Body of pancreas (tissue), 4 donors: Measurements from ENCODE around the gene CKM. TPM values are rescaled to one million over a fixed set of nuclear protein-coding genes. Genes with fewer than 3 reads are reported as not detected.

Source experiments
- ATAC-seq: fragments of 150-250 bp; one replicate; pipeline ENCODE4 v1.9.1; 2016
- DNase-seq, 4 donors: peaks; one replicate each; pipeline ENCODE4 v3.0.0-alpha.2; 2019
- H3K27ac ChIP-seq, 4 donors: fragments of 200-600 bp; sonication (generic); 1 replicate in 3 of 4; 2 replicates in 1 of 4; pipeline versions ENCODE4 v1.5.1 to v1.6.1; 2016 to 2019; ENCODE audit warnings: mild to moderate bottlenecking in 1 of 4, mixed read lengths in 1 of 4, moderate library complexity in 1 of 4
- H3K27me3 ChIP-seq, 2 donors: fragments of 200-600 bp; sonication (generic); one replicate each; pipeline ENCODE4 v1.6.0; 2016; ENCODE audit warnings: mild to moderate bottlenecking in 1 of 2
- H3K36me3 ChIP-seq, 2 donors: fragments of 200-600 bp; sonication (generic); replicated peaks in 1 of 2; 2 replicates each; pipeline ENCODE4 v1.5.1; 2016; ENCODE audit warnings: low read depth in 2 of 2; ENCODE audit not compliant: insufficient read depth in 1 of 2
- H3K4me1 ChIP-seq: fragments of 200-600 bp; sonication (generic); one replicate; pipeline ENCODE4 v1.6.0; 2016
- H3K4me3 ChIP-seq, 2 donors: fragments of 200-600 bp; sonication (generic); 1 replicate in 1 of 2; 2 replicates in 1 of 2; pipeline ENCODE4 v1.5.1; 2016 to 2019
- H3K9me3 ChIP-seq, 3 donors: fragments of 200-600 bp; sonication (generic); 1 replicate in 2 of 3; 2 replicates in 1 of 3; pipeline ENCODE4 v1.5.1; 2016
- CTCF ChIP-seq, 7 experiments: fragments of 450-650 bp in 4 of 7; fragments of 200-600 bp in 3 of 7; sonication (generic) in 3 of 7; IDR thresholded peaks; one replicate each; pipeline ENCODE4 v1.5.1; 2016 to 2019; ENCODE audit warnings: antibody characterized with exemption in 7 of 7
- POLR2A ChIP-seq, 3 donors: fragments of 450-650 bp; IDR thresholded peaks; one replicate each; pipeline ENCODE4 v1.6.1; 2016; ENCODE audit warnings: antibody characterized with exemption in 3 of 3, mild to moderate bottlenecking in 2 of 3
- WGBS, 2 donors: methylation state at CpG; one replicate each; pipeline ENCODE4 v1.1.5; 2017; 5-methylcytosine and 5-hydroxymethylcytosine counted together
- intact Hi-C: fragments of 100-400 bp; cut with DNase I; formaldehyde crosslinking; loops from one replicate; pipeline ENCODE4 v1.15.1; 2023
- total RNA-seq, 2 donors: library from RNA; depleted of rRNA; stranded (reverse); fragments of >200 nt; gene quantifications; one replicate each; pipeline ENCODE4 v1.1.0, GENCODE V29; 2016

CKM gene
- total RNA-seq, 2 donors from 2014 or later: not detected

GRCh38 chr19:45267296-45267695 is 55.4 kb downstream of the CKM start:
- ATAC-seq: no peak
- Histone ChIP-seq H3K9me3 (no peaks in the 10 kb centered on the region), H3K4me1 (no peaks in the 10 kb centered on the region), H3K36me3 (no peaks in the 10 kb centered on the region), H3K4me3 (no peak overlapping the region), H3K27me3 (no peaks in the 10 kb centered on the region), H3K27ac (no peak overlapping the region)
- DNase-seq: no peak
- 88 to 90% methylated on average over 12 of the region's 12 CpGs for WGBS, 2 donors
- intact Hi-C loops: no loop called here
- no peak for TF ChIP-seq CTCF (IDR thresholded peaks at IDR 0.05)
- no peak for TF ChIP-seq POLR2A (IDR thresholded peaks at IDR 0.05)

- Histone ChIP-seq H3K27me3 (no peaks in the 10 kb centered on the region), H3K36me3 (no peaks in the 10 kb centered on the region), H3K4me3 (no peak overlapping the region), H3K27ac (no peak overlapping the region), H3K4me1 (no peaks in the 10 kb centered on the region), H3K9me3 (no peaks in the 10 kb centered on the region)
- WGBS, 2 donors: 90 to 93% methylated on average over 5 of the region's 5 CpGs
- intact Hi-C loops: no loop called here
- no peak for ATAC-seq
- TF ChIP-seq POLR2A (IDR thresholded peaks at IDR 0.05) (no peak), CTCF (IDR thresholded peaks at IDR 0.05) (no peak)
- DNase-seq: no peak
These were observed 57.3 kb downstream of the CKM start for GRCh38 chr19:45265375-45265774.

- ATAC-seq (no peak), DNase-seq (no peak)
- intact Hi-C loops: no loop called here
- TF ChIP-seq CTCF (IDR thresholded peaks at IDR 0.05) (no peak), POLR2A (IDR thresholded peaks at IDR 0.05) (no peak)
- no peaks in the 10 kb centered on the region for H3K9me3 ChIP-seq
- no peak overlapping the region for H3K27ac ChIP-seq
- no peak overlapping the region for H3K4me3 ChIP-seq
- no peaks in the 10 kb centered on the region for H3K4me1 ChIP-seq
- H3K27me3 ChIP-seq: no peaks in the 10 kb centered on the region
- no peaks in the 10 kb centered on the region for H3K36me3 ChIP-seq
- WGBS, 2 donors: 85 to 90% methylated on average over 8 to 19 of the region's 19 CpGs
These were observed 57.8 kb downstream of the CKM start for GRCh38 chr19:45264781-45265317.

- no peak overlapping the region for H3K27ac ChIP-seq
- ATAC-seq (no peak), DNase-seq (no peak)
- intact Hi-C loops: no loop called here
- no peaks in the 10 kb centered on the region for H3K27me3 ChIP-seq
- no peaks in the 10 kb centered on the region for H3K4me1 ChIP-seq
- 83 to 100% methylated on average over 5 to 6 of the region's 11 CpGs for WGBS, 2 donors
- H3K36me3 ChIP-seq: no peaks in the 10 kb centered on the region
- TF ChIP-seq CTCF (IDR thresholded peaks at IDR 0.05) (no peak), POLR2A (IDR thresholded peaks at IDR 0.05) (no peak)
- no peak overlapping the region for H3K4me3 ChIP-seq
- H3K9me3 ChIP-seq: no peaks in the 10 kb centered on the region
These were observed 59.7 kb downstream of the CKM start for GRCh38 chr19:45263013-45263412.

- Histone ChIP-seq H3K27me3 (no peaks in the 10 kb centered on the region), H3K4me3 (no peak overlapping the region), H3K9me3 (no peaks in the 10 kb centered on the region), H3K27ac (no peak overlapping the region), H3K36me3 (no peaks in the 10 kb centered on the region), H3K4me1 (no peaks in the 10 kb centered on the region)
- TF ChIP-seq POLR2A (IDR thresholded peaks at IDR 0.05): no peak
- TF ChIP-seq CTCF (IDR thresholded peaks at IDR 0.05): no peak
- ATAC-seq (no peak), DNase-seq (no peak)
- intact Hi-C loops: no loop called here
- 92 to 100% methylated on average over 4 to 6 of the region's 6 CpGs for WGBS, 2 donors
These were observed 60.1 kb downstream of the CKM start for GRCh38 chr19:45262570-45262969.
